Measurements from ENCODE around the gene CSF3.

GRCh38 chr17:40025991-40026815 lies 11.0 kb downstream of the CSF3 start:
- no peak for TF ChIP-seq CTCF (conservative IDR thresholded peaks at IDR 0.05)
- no peak for TF ChIP-seq ZFX (IDR thresholded peaks at IDR 0.05)
